Measurements from ENCODE around the gene KRIT1.
"Not testable (repeated sequence)": the region's sequence is repeated elsewhere in the genome, so short reads cannot be mapped to it uniquely, and the experiment has no call there.

KRIT1 gene

DNA sequence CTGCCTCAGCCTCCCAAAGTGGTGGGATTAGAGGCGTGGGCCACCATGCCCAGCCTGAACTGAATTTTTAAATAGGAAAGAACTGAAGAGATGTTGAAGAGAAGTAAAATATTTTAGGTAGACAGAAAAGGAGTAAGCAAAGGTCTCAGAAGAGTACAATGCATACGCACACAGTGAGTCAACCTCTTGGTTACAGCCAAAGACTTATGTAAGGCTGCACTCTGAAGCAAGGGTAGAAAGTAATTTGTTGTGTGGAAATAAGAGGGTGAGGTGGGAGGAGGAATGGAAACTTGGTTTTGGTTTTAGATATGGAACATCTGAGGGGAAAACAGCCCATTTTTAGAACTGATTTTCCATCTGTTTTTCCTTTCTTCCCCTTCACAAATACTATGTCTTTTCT lies 17.6 kb downstream of the KRIT1 start:
- no peak for DNase-seq (ENCODE audit: low read depth)
- H3K4me3 ChIP-seq (ENCODE audit: low read length): no peak overlapping the region
- no peak for TF ChIP-seq CTCF (conservative IDR thresholded peaks at IDR 0.05; ENCODE audit: low read length)

DNA sequence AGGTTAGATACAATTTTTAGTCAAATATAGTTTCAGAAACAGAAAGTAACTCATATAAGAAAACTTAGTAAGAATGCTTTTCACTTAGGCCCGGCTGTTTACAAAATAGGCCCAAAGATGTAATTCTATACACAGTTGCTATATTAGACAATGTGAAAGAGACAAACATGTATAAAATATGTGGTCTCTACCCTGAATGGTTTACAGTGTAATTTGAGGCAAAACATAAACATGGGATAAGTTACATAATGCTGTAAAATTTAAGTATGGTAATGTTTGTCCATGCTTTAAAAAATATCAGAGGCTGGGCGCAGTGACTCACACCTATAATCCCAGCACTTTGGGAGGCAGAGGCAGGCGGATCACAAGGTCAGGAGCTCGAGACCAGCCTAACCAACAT lies 18.7 kb downstream of the KRIT1 start:
- TF ChIP-seq CTCF (conservative IDR thresholded peaks at IDR 0.05; ENCODE audit: low read length): no peak
- H3K4me3 ChIP-seq (ENCODE audit: low read length): no peak overlapping the region
- DNase-seq (ENCODE audit: low read depth): no peak

DNA sequence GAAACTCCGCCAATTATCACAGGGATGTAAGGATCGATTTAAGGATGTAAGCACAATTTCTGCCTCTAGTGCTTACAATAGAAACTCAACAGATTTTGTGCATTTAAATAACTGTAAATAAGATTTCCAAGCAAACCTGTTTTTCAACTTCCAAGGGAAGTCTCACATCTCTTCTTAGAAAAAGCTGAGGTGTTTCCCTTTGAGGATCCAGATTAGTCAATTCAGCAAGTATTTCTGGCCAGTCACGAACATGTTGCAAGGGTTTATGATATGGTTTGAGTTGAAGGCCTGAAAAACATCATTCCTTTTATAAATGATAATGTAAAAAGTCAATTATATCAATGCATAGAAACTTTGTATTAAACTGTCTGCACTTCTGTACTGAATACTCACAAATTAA lies 23.9 kb downstream of the KRIT1 start:
- H3K4me3 ChIP-seq (ENCODE audit: low read length): no peak overlapping the region
- no peak for TF ChIP-seq CTCF (conservative IDR thresholded peaks at IDR 0.05; ENCODE audit: low read length)
- DNase-seq (ENCODE audit: low read depth): no peak

- DNase-seq (ENCODE audit: low read depth): no peak
- no peak for TF ChIP-seq CTCF (conservative IDR thresholded peaks at IDR 0.05; ENCODE audit: low read length)
- H3K4me3 ChIP-seq (ENCODE audit: low read length): no peak overlapping the region
Measured at GRCh38 chr7:92206672-92207071, 39.0 kb downstream of the KRIT1 start.

GRCh38 chr7:92205987-92206386 lies 39.7 kb downstream of the KRIT1 start:
- no peak for DNase-seq (ENCODE audit: low read depth)
- TF ChIP-seq CTCF (conservative IDR thresholded peaks at IDR 0.05; ENCODE audit: low read length): no peak
- H3K4me3 ChIP-seq (ENCODE audit: low read length): no peak overlapping the region

GRCh38 chr7:92200791-92201190 lies 44.9 kb downstream of the KRIT1 start:
- no peak for DNase-seq (ENCODE audit: low read depth)
- H3K4me3 ChIP-seq (ENCODE audit: low read length): no peak overlapping the region
- no peak for TF ChIP-seq CTCF (conservative IDR thresholded peaks at IDR 0.05; ENCODE audit: low read length)

GRCh38 chr7:92192326-92192725 lies 53.4 kb downstream of the KRIT1 start:
- TF ChIP-seq CTCF (conservative IDR thresholded peaks at IDR 0.05; ENCODE audit: low read length): no peak
- DNase-seq (ENCODE audit: low read depth): no peak
- no peak overlapping the region for H3K4me3 ChIP-seq (ENCODE audit: low read length)

DNA sequence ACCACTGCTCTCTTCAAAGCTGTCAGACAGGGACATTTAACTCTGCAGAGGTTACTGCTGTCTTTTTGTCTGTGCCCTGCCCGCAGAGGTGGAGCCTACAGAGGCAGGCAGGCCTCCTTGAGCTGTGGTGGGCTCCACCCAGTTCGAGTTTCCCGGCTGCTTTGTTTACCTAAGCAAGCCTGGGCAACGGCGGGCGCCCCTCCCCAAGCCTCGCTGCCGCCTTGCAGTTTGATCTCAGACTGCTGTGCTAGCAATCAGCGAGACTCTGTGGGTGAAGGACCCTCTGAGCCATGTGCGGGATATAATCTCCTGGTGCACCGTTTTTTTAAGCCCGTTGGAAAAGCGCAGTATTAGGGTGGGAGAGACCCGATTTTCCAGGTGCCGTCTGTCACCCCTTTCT lies 56.5 kb downstream of the KRIT1 start:
- H3K4me3 ChIP-seq (ENCODE audit: low read length); DNase-seq (ENCODE audit: low read depth): not testable (repeated sequence)

- DNase-seq (ENCODE audit: low read depth); H3K4me3 ChIP-seq (ENCODE audit: low read length): not testable (repeated sequence)
Measured at GRCh38 chr7:92184294-92184693, 61.4 kb downstream of the KRIT1 start.

Measured in AG10803 (cell line).